Gastrocnemius medialis (tissue), 4 donors: Measurements from ENCODE around the gene HYLS1. TPM values are rescaled to one million over a fixed set of nuclear protein-coding genes. Genes with fewer than 3 reads are reported as not detected.

Experiments used
- ATAC-seq, 2 donors: fragments of 150-250 bp; one replicate each; pipeline ENCODE4 v1.9.1; 2016
- DNase-seq, 2 donors: peaks; one replicate each; pipeline ENCODE4 v3.0.0-alpha.2; 2019
- H3K27ac ChIP-seq, 4 donors: fragments of 200-600 bp; sonication (generic); 1 replicate in 1 of 4; 2 replicates in 3 of 4; pipeline ENCODE4 v1.5.1; 2016 to 2018; ENCODE audit warnings: mild to moderate bottlenecking in 2 of 4, moderate library complexity in 1 of 4
- H3K27me3 ChIP-seq, 3 donors: fragments of 200-600 bp; sonication (generic) in 2 of 3; 1 replicate in 1 of 3; 2 replicates in 2 of 3; pipeline versions ENCODE4 v1.5.1 to v1.6.0; 2016 to 2019; ENCODE audit warnings: mild to moderate bottlenecking in 1 of 3, moderate library complexity in 1 of 3
- H3K36me3 ChIP-seq, 2 donors: fragments of 200-600 bp; sonication (generic) in 1 of 2; one replicate each; pipeline ENCODE4 v1.5.1; 2017 to 2018
- H3K4me1 ChIP-seq, 2 donors: fragments of 200-600 bp; sonication (generic) in 1 of 2; one replicate each; pipeline ENCODE4 v1.5.1; 2016 to 2017; ENCODE audit warnings: mild to moderate bottlenecking in 2 of 2
- H3K4me3 ChIP-seq, 4 donors: fragments of 200-600 bp; sonication (generic) in 3 of 4; 1 replicate in 1 of 4; 2 replicates in 3 of 4; pipeline ENCODE4 v1.5.1; 2016 to 2019; ENCODE audit warnings: mild to moderate bottlenecking in 2 of 4
- H3K9me3 ChIP-seq, 3 donors: fragments of 200-600 bp; sonication (generic) in 2 of 3; 1 replicate in 1 of 3; 2 replicates in 2 of 3; pipeline ENCODE4 v1.5.1; 2016 to 2019
- CTCF ChIP-seq, 5 experiments: fragments of 450-650 bp in 3 of 5; fragments of 200-600 bp in 2 of 5; sonication (generic) in 2 of 5; IDR thresholded peaks in 4 of 5; conservative IDR thresholded peaks in 1 of 5; 1 replicate in 4 of 5; 2 replicates in 1 of 5; pipeline ENCODE4 v1.5.1; 2016 to 2019; ENCODE audit warnings: antibody characterized with exemption in 5 of 5, mild to moderate bottlenecking in 3 of 5, moderate library complexity in 3 of 5
- POLR2A ChIP-seq, 2 donors: fragments of 450-650 bp; IDR thresholded peaks; one replicate each; pipeline ENCODE4 v1.6.1; 2017; ENCODE audit warnings: antibody characterized with exemption in 2 of 2, mild to moderate bottlenecking in 2 of 2, moderate library complexity in 2 of 2
- in situ Hi-C, 4 donors: fragments of 200-750 bp; cut with MboI; loops; one replicate each; pipeline versions ENCODE4 v1.15.0 to v1.8.0; 2017; ENCODE audit warnings: low sequenced_read_pairs in 4 of 4
- intact Hi-C: fragments of 100-400 bp; cut with DNase I; formaldehyde crosslinking; loops from one replicate; pipeline ENCODE4 v1.15.1; 2023; ENCODE audit warnings: low total_unique reads
- total RNA-seq, 4 donors: library from RNA; depleted of rRNA; stranded (reverse); fragments of >200 nt; gene quantifications; one replicate each; pipeline versions ENCODE4 v1.1.0 to v1.2.3, GENCODE V29; 2016

The HYLS1 gene
- total RNA-seq, 4 donors from 2014 or later, result 0.56 to 3.9 (median 1.9) TPM

GRCh38 chr11:125930076-125930450, 42.6 kb downstream of the HYLS1 start:
- intact Hi-C loops (no loop called here), in situ Hi-C loops (loop anchor here in 1 of 4 donors (10.0 kb wide), 1 partner anchor 265 kb away; no protein-coding TSS in a partner anchor)
- no peak for ATAC-seq
- no peak for DNase-seq
- H3K27ac ChIP-seq, result no peak overlapping the region
- TF ChIP-seq CTCF (IDR thresholded peaks at IDR 0.05 in 4 of 5, conservative IDR thresholded peaks at IDR 0.05 in 1 of 5) (no peak), POLR2A (IDR thresholded peaks at IDR 0.05) (no peak)
- H3K27me3 ChIP-seq, result no peaks in the 10 kb centered on the region
- no peak overlapping the region for H3K4me3 ChIP-seq
- no peaks in the 10 kb centered on the region for H3K9me3 ChIP-seq
- H3K4me1 ChIP-seq, result no peaks in the 10 kb centered on the region
- no peaks in the 10 kb centered on the region for H3K36me3 ChIP-seq

- Histone ChIP-seq H3K4me1 (no peaks in the 10 kb centered on the region), H3K27me3 (no peaks in the 10 kb centered on the region), H3K36me3 (no peaks in the 10 kb centered on the region), H3K9me3 (no peaks in the 10 kb centered on the region), H3K4me3 (no peak overlapping the region), H3K27ac (no peak overlapping the region)
- intact Hi-C loops, result no loop called here
- TF ChIP-seq POLR2A (IDR thresholded peaks at IDR 0.05) (no peak), CTCF (IDR thresholded peaks at IDR 0.05 in 4 of 5, conservative IDR thresholded peaks at IDR 0.05 in 1 of 5) (no peak)
- no peak for ATAC-seq
- in situ Hi-C loops, result loop anchor here in 1 of 4 donors (10.0 kb wide), 1 partner anchor 264 kb away; no protein-coding TSS in a partner anchor
- DNase-seq, result no peak
Observed at GRCh38 chr11:125931116-125931515, 43.6 kb downstream of the HYLS1 start.

- Histone ChIP-seq H3K36me3 (no peaks in the 10 kb centered on the region), H3K4me1 (no peaks in the 10 kb centered on the region), H3K9me3 (no peaks in the 10 kb centered on the region), H3K4me3 (no peak overlapping the region), H3K27ac (no peak overlapping the region), H3K27me3 (no peaks in the 10 kb centered on the region)
- in situ Hi-C loops, result loop anchor here in 1 of 4 donors (10.0 kb wide), 1 partner anchor 263 kb away; no protein-coding TSS in a partner anchor
- DNase-seq, result no peak
- intact Hi-C loops, result no loop called here
- no peak for ATAC-seq
- TF ChIP-seq CTCF (IDR thresholded peaks at IDR 0.05 in 4 of 5, conservative IDR thresholded peaks at IDR 0.05 in 1 of 5) (no peak), POLR2A (IDR thresholded peaks at IDR 0.05) (no peak)
Observed at GRCh38 chr11:125931668-125932067, 44.2 kb downstream of the HYLS1 start.

GRCh38 chr11:125932301-125932700, 44.8 kb downstream of the HYLS1 start:
- TF ChIP-seq POLR2A (IDR thresholded peaks at IDR 0.05) (no peak), CTCF (IDR thresholded peaks at IDR 0.05 in 4 of 5, conservative IDR thresholded peaks at IDR 0.05 in 1 of 5) (no peak)
- no peak for DNase-seq
- H3K4me1 ChIP-seq, result no peaks in the 10 kb centered on the region
- no peak for ATAC-seq
- H3K27me3 ChIP-seq, result no peaks in the 10 kb centered on the region
- H3K36me3 ChIP-seq, result no peaks in the 10 kb centered on the region
- H3K9me3 ChIP-seq, result no peaks in the 10 kb centered on the region
- in situ Hi-C loops (loop anchor here in 1 of 4 donors (10.0 kb wide), 1 partner anchor 262 kb away; no protein-coding TSS in a partner anchor), intact Hi-C loops (no loop called here)
- H3K4me3 ChIP-seq, result no peak overlapping the region
- no peak overlapping the region for H3K27ac ChIP-seq
